ENCODE results near the gene PCED1B.

The PCED1B gene

GRCh38 chr12:47068539-47068938 is 10.9 kb upstream of the PCED1B start:
- DNase-seq = peak; percentile 44

- DNase-seq = no peak
Measured at GRCh38 chr12:47070310-47070709, 9.1 kb upstream of the PCED1B start.

- no peak for DNase-seq
Measured at GRCh38 chr12:47071241-47071852, 8.1 kb upstream of the PCED1B start.

- DNase-seq = no peak
Measured at GRCh38 chr12:47073951-47074350, 5.5 kb upstream of the PCED1B start.

- DNase-seq = no peak
Measured at GRCh38 chr12:47074757-47075156, 4.7 kb upstream of the PCED1B start.

- DNase-seq = no peak
Measured at GRCh38 chr12:47075192-47076084, 4.0 kb upstream of the PCED1B start.

- DNase-seq = no peak
Measured at GRCh38 chr12:47077206-47078085, 2.0 kb upstream of the PCED1B start.

GRCh38 chr12:47078086-47078395 is 1.4 kb upstream of the PCED1B start:
- DNase-seq = no peak

- no peak for DNase-seq
Measured at GRCh38 chr12:47078733-47079467, 521 bp upstream of the PCED1B start.

- DNase-seq = peak; percentile 59
Measured at GRCh38 chr12:47079981-47080724, 732 bp downstream of the PCED1B start.

- DNase-seq = peak; percentile 63
Measured at GRCh38 chr12:47080725-47081502, 1.5 kb downstream of the PCED1B start.

- no peak for DNase-seq
Measured at GRCh38 chr12:47082283-47082682, 2.9 kb downstream of the PCED1B start.

- peak; percentile 90 for DNase-seq
Measured at GRCh38 chr12:47082796-47083621, 3.6 kb downstream of the PCED1B start.

- no peak for DNase-seq
Measured at GRCh38 chr12:47084172-47084571, 4.8 kb downstream of the PCED1B start.

- peak; percentile 73 for DNase-seq
Measured at GRCh38 chr12:47085815-47086252, 6.4 kb downstream of the PCED1B start.

GRCh38 chr12:47087088-47087688 is 7.8 kb downstream of the PCED1B start:
- DNase-seq = peak; percentile 76

GRCh38 chr12:47088021-47088944 is 8.9 kb downstream of the PCED1B start:
- DNase-seq = peak; percentile 36

GRCh38 chr12:47091009-47091408 is 11.6 kb downstream of the PCED1B start:
- DNase-seq = no peak
